CD4-positive, alpha-beta T cell treated with Interleukin-1 beta for 1 hour (primary cell): ENCODE data around the gene CCDC102B.
"Not testable (repeated sequence)": the region's sequence is repeated elsewhere in the genome, so short reads cannot be mapped to it uniquely, and the experiment has no call there.

Source experiments
- DNase-seq, 2 donors: peaks; one replicate each; pipeline ENCODE4 v3.0.0-alpha.2; 2020 to 2022

CCDC102B gene

GRCh38 chr18:68797871-68798270 lies at the start of gene CCDC102B:
Gene CCDC102B, plus strand, starts transcription at chr18:68798080. Its CDS starts 38,684 bp downstream, at chr18:68836764.
- DNase-seq, result no peak

- no peak for DNase-seq
Observed at GRCh38 chr18:68757126-68757525, 40.8 kb upstream of the CCDC102B start.

GRCh38 chr18:68759308-68759707 lies 38.6 kb upstream of the CCDC102B start:
- DNase-seq, result no peak

- no peak for DNase-seq
Observed at GRCh38 chr18:68763083-68763482, 34.8 kb upstream of the CCDC102B start.

GRCh38 chr18:68764016-68764415 lies 33.9 kb upstream of the CCDC102B start:
- no peak for DNase-seq

GRCh38 chr18:68766433-68766832 lies 31.4 kb upstream of the CCDC102B start:
- DNase-seq, result no peak

GRCh38 chr18:68769461-68769860 lies 28.4 kb upstream of the CCDC102B start:
- DNase-seq, result no peak

GRCh38 chr18:68772268-68772667 lies 25.6 kb upstream of the CCDC102B start:
- no peak for DNase-seq

GRCh38 chr18:68778280-68778886 lies 19.5 kb upstream of the CCDC102B start:
- no peak for DNase-seq

- no peak for DNase-seq
Observed at GRCh38 chr18:68779169-68779568, 18.7 kb upstream of the CCDC102B start.

- DNase-seq, result no peak
Observed at GRCh38 chr18:68780802-68781635, 16.9 kb upstream of the CCDC102B start.

- DNase-seq, result no peak
Observed at GRCh38 chr18:68783506-68783905, 14.4 kb upstream of the CCDC102B start.

GRCh38 chr18:68784071-68784470 lies 13.8 kb upstream of the CCDC102B start:
- no peak for DNase-seq

- DNase-seq, result not testable (repeated sequence)
Observed at GRCh38 chr18:68790290-68790689, 7.6 kb upstream of the CCDC102B start.

GRCh38 chr18:68791801-68792200 lies 6.1 kb upstream of the CCDC102B start:
- no peak for DNase-seq

GRCh38 chr18:68793951-68794350 lies 3.9 kb upstream of the CCDC102B start:
- no peak for DNase-seq

- no peak for DNase-seq
Observed at GRCh38 chr18:68796936-68797690, 767 bp upstream of the CCDC102B start.

- DNase-seq, result no peak
Observed at GRCh38 chr18:68800075-68800474, 2.2 kb downstream of the CCDC102B start.

- no peak for DNase-seq
Observed at GRCh38 chr18:68803356-68803755, 5.5 kb downstream of the CCDC102B start.

- no peak for DNase-seq
Observed at GRCh38 chr18:68817584-68817983, 19.7 kb downstream of the CCDC102B start.

- no peak for DNase-seq
Observed at GRCh38 chr18:68818584-68818983, 20.7 kb downstream of the CCDC102B start.

GRCh38 chr18:68822926-68823325 lies 25.0 kb downstream of the CCDC102B start:
- no peak for DNase-seq

GRCh38 chr18:68826121-68826520 lies 28.2 kb downstream of the CCDC102B start:
- no peak for DNase-seq
